Astrocyte (in vitro differentiated cells and primary cell): Measurements from ENCODE around the gene GLB1L2.

Experiments
- EZH2 ChIP-seq: IDR thresholded peaks from 2 replicates; pipeline ENCODE4 v1.6.1; 2012; ENCODE audit warnings: mild to moderate bottlenecking, low read length, inconsistent platforms; ENCODE audit not compliant: insufficient read depth
- TF ChIP-seq, protein P1 (sequence below): IDR thresholded peaks from 2 replicates; pipeline ENCODE4 v1.5.1; 2011; ENCODE audit warnings: low read depth, mild to moderate bottlenecking, inconsistent platforms, low read length, moderate library complexity; ENCODE audit not compliant: insufficient read depth

DNA sequence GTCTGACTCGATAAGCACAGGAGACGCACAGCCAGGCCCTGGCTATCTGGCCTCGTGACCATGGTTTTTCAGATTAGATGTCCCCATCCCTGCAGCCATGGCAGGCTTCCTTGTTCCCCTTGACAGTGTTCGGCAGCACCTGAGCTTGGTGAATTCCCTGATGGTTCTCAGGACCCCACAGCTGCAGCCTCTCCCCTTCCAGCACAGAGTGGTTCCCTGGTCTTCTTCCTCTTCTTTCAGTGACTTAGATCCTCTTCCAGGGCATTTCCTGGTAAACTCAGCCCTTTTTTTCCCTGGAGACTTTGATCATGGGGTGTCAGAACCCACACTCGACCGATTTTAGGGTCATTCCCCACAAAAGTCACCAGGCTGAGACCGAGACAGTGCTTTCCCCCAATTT lies 41.1 kb upstream of the GLB1L2 start:
- TF ChIP-seq, protein P1, sequence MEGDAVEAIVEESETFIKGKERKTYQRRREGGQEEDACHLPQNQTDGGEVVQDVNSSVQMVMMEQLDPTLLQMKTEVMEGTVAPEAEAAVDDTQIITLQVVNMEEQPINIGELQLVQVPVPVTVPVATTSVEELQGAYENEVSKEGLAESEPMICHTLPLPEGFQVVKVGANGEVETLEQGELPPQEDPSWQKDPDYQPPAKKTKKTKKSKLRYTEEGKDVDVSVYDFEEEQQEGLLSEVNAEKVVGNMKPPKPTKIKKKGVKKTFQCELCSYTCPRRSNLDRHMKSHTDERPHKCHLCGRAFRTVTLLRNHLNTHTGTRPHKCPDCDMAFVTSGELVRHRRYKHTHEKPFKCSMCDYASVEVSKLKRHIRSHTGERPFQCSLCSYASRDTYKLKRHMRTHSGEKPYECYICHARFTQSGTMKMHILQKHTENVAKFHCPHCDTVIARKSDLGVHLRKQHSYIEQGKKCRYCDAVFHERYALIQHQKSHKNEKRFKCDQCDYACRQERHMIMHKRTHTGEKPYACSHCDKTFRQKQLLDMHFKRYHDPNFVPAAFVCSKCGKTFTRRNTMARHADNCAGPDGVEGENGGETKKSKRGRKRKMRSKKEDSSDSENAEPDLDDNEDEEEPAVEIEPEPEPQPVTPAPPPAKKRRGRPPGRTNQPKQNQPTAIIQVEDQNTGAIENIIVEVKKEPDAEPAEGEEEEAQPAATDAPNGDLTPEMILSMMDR: no peak
- TF ChIP-seq EZH2: no peak
